NCI-H1436 treated with DMSO at 0.1 percent for 48 hours (cell line): ENCODE measurements around the gene NEK4.

Experiments used
- DNase-seq: peaks from one replicate; lab custom pipeline; 2025; lab: John Stamatoyannopoulos, UW

Gene NEK4

DNA sequence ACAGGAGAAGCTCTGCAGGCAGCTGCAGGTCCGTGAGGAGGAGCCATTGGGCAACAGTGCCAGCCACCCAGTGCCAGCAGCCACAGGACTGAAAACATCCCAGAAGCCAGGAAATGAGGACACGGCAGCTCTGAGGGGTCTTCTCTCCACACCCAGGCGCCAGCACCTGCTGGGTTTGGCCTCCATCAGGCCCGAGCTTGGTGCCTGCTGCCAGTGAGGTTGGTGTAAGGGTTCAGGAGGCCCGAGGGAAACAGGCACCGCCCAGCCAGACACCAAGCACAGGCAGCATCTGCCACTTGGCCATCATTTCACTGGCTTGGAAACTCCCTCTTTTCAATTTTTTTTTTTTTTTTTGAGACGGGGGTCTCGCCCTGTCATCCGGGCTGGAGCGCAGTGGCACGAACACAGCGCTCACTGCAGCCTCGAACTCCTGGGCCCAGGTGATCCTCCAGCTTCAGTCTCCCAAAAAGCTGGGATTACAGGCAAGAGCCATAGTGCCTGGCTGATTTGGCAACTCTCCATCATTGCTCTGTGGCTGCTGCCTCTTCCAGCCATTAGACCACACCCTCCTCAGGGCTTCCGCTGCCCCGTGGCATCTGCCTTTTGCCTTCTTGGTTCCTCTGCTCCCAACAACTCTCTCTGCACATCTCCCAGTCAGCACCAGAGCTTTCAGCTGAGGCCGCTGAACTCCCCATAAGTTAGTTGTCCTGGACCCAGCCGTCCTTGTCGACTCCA lies 22.4 kb upstream of the NEK4 start:
- DNase-seq = no peak

DNA sequence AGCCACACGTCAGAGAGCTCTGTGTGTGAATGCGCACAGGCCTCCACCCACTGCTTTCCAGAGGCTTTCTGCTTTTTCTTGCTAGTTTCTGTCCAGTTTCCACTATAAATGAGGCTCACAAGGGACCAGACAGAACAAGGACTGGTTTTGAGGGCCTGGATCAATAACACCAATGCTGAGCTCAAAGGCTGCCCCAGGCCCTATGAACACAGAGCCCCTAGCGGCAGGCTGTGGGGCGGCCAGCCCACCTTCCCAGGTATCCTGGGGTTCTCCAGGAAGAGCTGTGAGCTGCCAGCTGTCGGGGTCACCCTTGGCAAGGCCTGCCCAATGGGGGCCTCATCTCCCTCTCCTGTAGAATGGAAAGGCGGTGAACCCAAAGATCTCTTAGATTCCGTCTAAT lies 21.7 kb upstream of the NEK4 start:
- DNase-seq = no peak

DNA sequence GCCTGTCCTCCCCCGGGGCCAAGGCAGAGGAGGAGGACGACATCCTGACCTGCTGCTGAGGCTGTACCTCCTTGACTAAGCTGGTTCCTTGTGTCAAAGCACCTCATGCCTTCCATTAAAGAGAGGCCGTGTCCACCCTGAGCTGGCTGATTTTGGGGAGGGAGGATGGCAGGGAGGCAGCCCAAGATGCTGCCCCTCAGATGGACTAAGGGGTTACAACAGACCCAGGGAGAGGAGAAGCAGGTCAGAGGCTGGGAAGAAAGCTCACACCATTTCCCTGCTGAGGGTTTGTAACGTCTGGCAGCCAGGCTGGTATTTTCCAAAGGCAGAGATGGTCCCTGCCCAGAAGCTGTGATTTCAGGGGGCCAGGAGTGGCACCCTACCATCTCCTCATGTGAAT lies 21.2 kb upstream of the NEK4 start:
- DNase-seq = no peak

DNA sequence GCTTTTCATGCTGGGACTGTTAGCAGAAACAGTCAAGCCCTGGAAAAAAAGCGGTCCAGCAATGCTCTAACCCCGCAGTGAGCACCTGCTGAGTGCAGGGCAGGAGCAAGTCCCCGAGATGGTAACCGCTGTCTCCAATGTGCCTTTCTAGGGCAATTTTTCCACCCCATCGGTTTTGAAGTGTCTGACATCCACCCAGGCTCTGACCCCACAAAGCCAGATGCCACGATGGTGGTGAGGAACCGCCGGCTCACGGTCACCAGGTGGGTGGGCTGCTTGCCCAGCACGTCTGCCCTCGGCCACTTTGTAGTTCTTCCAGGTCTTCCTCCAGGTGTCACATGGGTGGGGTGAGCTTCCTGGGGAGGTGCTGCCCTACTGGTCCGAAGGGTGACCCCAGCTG lies 20.6 kb upstream of the NEK4 start:
- no peak for DNase-seq

DNA sequence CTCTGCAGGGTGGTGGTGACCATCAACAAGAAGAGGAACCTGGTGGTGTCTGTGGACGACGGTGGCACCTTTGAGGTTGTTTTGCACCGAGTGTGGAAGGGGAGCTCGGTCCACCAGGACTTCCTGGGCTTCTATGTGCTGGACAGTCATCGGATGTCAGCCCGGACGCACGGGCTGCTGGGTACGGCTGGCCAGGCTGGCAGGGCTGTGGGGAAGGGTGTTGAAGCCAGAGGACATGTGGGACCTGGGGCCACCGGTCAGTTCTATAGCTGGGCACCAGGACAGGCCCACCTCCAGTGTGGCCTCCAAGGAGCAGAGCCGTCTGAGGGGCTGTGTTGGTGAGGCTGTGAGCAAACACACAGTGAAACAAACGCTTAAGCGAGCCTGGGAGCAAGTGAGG lies 20.0 kb upstream of the NEK4 start:
- no peak for DNase-seq

DNA sequence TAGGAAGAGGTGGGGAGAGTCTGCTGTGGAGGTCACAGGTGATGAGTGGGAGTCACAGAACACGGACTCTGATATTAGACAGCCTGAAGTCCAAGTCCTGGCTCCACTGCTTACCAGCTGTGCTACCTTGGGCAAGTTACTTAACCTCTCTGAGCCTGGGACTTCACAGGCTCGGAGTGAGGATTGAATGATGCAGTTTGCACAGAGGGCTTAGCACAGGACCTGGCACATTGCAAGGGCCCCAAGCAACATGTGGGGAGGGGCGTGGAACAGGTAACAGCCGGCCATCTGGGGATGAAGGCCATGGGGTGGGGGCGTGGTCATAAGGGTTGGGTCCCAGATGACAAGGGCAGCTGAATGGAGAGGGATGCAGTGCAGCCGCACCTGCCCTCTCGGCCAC lies 19.6 kb upstream of the NEK4 start:
- DNase-seq = no peak

DNA sequence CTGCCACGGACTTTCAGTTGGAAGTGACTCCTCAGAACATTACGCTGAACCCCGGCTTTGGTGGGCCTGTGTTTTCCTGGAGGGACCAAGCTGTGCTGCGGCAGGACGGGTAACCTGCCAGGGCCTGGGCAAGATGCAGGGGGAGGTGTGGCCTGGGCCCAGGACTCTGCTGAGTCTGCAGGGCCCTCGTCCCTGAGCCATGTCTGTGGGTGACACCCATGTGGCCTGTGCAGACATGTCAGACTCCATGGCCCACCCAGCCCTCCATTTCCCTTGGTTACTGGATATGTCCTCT lies 19.0 kb upstream of the NEK4 start:
- DNase-seq = no peak

DNA sequence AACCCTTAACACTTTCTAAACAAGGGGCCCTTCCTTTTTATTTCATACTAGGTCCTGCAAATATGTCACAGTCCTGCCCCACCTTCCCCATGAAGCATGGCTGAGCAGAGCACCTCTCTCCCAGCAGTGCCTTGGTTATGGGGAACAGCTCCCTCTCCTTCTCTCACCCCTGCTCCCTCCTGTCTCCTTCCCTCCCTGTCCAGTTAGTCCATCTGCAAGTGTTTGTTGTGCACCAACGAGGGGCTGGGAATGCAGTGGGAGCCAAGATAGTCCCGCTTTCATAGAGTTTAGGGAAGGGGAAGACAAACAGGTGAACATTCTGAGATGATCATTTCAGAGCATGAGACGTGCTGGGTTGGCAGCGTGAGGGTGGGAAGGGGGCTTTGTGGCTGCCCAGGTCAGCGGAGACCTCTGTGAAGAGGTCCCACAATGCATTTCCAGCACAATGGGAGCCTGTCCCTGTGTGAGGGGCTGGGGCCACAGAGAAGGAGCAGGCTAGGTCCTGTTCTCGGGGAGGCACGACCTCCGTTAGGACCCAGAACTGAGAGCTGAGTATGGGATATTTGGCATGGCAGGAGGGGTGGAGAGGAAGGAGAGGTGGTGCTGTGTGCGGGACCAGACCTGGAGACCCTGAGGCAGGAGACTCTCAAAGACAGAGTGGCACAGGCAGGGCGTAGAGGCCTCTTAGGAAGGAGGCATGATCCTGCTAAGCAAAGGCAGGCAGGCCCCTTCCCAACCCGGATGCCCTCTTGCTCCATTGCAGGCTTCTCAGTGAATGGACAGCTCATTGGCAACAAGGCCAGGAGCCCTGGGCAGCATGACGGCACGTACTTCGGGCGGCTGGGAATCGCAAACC lies 18.4 kb upstream of the NEK4 start:
- no peak for DNase-seq

DNA sequence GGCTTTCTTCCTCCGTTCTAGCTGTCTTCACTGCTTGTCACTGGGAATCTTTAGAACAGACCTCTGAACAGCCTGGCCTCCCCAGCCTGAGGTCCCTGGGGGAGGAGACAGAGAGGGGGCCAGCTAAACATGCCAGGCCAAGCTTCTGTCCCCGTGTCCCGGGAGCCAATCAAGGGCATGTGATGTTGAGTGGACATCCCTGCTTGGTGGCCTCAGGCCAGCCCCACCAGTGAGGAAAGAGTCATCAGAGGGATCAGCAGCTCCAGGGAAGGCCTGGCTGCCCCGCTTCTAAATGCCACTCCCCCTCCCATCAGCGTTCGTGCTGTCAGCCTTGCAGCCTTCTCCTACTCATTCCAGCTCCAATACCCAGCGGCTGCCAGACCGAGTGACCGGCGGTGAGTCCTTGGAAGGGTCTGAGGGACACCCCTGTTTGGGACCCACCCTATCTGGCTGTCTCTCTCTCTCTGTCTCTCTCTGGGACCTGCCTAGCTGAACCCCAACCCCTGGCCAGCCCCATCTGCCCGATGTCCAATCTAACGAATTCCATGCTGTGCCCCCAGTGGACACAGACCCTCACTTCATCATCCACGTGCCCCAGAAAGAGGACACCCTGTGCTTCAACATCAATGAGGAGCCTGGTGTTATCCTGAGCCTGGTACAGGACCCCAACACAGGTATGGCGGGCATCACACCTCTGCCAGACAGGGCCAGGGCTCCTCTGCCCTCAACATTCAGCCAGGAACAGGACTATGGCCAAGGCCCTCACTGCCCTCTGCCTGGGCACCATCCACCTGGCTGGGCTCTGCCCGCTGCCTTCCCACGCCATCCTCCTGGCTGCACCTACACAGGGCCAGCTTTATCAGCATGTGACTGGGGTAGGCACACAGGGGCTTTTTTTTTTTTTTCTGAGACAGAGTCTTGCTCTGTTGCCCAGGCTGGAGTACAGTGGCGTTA lies 17.2 kb upstream of the NEK4 start:
- DNase-seq = no peak

DNA sequence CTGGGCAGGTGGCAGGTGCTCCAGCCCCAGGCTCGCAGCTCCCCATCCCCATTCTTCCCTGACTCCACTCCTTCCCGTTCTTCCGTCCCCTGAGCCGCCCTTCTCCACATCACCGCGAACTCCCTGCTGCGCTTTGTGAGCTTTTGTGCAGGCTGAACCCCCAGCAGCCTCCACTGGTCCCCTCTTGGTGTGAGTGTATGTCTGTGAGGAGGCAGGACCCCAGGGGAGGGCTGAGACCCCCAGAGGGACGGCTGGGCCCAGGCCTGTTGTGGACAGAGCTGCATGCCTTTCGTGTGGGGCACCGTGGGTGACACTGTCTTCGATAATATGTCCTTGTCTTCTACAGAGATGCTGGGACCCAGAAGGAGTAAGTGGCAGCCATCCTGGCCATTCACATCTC lies 16.5 kb upstream of the NEK4 start:
- DNase-seq = no peak

DNA sequence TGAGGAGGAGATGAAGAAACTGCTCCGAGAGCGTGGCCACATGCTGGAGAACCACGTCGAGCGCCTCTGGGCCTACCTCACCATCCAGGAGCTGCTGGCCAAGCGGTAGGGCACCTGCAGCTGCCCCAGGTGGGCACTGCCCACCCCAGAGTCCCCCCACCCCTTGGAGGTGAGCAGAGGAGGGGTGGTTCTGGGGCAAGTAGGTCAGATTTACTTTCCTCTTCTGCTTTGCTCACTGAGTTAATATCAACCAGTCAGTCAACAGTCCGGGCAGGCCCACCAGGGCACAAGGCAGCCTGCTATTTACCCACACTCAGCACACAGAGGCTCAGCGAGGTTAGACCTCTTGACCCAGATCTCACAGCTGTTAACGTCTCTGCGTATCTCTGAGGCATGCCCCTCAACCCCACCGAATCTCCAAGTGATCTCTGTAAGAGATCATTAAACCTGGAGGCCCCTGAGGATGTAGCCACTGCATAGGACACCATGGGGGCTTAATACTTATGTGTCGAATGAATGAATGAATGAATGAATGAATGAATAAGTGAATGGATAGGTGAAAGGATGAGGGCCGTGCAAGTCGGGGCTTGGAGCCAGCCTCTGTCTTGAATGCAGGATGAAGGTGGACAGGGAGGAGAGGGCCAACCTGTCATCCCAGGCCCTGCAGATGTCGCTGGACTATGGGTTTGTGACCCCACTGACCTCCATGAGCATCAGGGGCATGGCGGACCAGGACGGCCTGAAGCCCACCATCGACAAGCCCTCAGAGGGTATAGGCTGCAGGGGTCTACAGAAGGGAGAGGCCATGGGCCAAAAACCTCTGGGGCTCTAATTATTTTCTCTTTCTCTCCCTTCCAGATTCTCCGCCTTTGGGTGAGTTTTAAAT lies 15.8 kb upstream of the NEK4 start:
- DNase-seq = no peak

DNA sequence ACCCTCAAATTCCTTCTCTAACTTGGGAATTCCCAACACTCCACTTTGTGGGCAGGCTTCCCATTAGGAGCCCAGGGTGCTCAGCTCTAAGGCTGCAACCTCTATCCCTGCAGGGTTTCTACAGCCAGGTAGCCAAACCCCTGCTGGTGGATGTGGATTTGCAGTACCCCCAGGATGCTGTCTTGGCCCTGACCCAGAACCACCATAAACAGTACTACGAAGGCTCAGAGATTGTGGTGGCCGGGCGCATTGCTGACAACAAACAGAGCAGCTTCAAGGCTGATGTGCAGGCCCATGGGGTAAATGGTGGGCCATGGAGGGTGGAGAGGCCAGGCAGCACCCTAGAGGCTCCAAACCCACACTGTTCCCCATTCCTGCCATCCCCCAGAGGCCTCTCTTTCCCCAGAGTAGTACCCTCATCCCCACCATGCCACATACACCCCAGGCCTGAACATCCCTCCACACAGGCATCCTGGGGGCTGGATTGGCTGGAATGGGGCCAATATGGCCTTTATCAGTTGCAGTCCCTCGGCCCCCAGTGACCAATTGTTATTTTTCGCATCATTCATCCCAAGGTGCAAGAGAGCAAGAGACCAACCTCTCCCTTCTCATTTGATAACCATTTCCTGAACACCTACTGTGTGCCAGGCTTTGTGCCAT lies 14.3 kb upstream of the NEK4 start:
- DNase-seq = no peak

DNA sequence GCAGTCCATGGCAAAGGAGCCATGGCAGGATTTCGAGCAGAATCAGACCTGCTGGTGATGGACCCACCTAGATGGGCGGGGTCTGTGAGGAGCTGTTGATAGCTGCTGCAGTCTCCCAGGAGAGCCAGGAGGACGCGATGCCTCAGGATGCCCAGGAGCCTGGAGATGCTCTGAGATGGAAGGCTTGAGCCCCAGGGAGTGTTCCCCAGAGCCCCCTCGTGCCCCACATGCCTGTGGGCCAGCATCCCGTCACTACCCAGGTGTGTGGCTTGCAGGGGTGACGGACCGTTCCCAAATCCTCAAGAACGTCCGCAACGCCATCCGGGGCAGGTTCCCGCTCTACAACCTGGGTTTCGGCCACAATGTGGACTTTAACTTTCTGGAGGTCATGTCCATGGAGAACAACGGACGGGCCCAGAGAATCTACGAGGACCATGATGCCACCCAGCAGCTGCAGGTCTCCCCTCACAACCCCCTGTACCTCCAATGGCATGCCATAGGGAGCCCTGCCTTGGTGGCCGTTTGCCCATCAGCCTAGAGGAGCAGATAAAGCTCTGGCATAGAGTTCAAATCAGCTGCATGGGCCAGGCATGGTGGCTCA lies 13.4 kb upstream of the NEK4 start:
- no peak for DNase-seq

DNA sequence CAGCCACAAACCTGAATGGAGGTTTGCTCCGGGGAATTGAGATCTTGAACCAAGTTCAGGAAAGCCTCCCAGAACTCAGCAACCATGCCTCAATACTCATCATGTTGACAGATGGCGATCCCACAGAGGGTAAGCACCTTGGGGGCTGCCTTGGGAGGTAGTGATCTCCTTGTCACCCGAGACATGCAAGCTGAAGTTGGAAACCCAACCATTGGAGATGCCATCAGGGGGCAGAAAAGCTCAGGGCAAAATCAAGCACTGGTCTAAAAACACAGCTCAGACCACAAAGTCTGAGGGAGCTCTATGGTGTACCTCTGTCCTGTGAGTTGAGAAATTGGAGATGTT lies 12.4 kb upstream of the NEK4 start:
- DNase-seq = no peak

DNA sequence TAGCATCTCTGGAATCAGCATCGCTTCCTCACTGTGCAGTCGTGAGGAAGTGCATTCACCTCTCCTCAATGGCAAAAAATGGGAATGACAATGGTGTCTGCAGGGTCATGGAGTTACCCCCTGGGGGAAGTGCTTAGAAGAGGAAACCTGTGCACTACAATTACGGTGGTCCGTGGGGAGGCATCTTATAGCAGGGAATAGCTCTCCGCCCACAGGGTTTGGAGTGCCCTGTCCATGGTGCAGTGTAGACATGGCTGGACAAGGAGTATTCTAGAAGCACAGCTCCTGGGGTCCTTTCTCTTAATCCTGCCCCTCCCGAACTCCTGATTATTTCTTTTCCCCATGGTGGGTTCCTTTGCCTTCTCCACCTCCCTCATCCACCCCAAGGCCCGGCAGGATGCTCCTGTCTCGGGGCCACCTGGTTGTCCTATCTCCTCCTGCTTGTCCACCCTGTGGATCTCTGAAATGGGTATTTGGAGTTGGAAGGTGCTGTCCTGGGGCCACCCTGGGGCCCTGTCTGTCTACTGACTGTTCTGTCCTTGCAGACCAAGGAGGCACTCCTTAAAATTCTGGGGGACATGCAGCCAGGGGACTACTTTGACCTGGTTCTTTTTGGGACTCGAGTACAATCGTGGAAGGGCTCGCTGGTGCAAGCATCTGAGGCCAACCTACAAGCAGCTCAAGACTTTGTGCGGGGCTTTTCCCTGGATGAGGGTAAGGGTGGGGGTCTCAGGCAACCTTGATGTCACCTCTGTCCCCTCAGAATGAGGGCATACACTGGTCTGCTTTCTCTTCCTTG lies 11.9 kb upstream of the NEK4 start:
- DNase-seq = no peak

DNA sequence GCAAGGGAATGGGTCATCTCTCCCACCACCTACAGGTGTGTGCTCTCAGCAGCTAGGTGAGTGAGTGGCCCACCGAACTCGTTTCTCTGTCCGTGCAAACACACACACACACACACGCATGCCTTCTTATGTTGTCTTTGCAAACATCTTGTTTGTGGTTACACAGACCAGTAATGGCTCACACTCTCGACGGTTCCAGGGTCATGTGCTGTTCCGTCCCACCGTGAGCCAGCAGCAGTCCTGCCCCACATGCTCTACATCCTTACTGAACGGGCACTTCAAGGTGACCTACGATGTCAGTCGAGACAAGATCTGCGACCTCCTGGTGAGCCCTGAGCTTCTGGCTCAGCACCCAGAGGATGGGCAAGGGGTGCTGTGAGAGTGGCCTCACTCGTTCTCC lies 11.0 kb upstream of the NEK4 start:
- no peak for DNase-seq

DNA sequence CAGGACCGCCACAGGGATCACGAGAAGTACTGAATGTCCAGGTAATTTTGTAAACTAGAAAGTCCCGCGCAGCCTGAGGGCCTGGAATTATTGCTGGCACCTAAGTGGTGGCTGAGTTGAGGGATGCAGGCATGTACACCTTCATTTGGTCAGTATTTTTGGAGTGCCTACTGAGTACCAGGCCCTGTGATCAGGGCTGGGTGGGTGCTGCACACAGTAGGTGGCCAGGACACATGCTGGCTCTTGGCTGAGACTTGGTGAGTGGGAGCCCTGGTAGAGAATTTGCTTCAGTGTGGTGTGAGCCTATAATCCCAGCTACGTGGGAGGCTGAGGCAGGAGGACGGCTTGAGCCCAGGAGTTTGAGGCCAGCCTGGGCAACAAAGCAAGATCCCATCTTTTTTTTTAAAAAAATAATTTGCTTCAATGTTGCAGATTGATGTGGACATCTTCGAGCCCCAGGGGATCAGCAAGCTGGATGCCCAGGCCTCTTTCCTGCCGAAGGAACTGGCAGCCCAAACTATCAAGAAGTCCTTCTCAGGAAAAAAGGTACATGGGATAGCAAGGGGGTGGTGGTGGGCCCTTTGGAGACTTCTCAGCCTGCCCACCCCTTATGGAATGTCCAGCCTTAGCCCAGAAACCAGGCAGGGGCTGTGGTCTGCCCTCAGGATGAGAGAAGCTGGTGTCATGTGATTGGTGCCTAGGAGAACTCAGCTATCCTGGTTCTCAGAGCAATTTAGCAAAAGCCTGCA lies 9.3 kb upstream of the NEK4 start:
- no peak for DNase-seq

DNA sequence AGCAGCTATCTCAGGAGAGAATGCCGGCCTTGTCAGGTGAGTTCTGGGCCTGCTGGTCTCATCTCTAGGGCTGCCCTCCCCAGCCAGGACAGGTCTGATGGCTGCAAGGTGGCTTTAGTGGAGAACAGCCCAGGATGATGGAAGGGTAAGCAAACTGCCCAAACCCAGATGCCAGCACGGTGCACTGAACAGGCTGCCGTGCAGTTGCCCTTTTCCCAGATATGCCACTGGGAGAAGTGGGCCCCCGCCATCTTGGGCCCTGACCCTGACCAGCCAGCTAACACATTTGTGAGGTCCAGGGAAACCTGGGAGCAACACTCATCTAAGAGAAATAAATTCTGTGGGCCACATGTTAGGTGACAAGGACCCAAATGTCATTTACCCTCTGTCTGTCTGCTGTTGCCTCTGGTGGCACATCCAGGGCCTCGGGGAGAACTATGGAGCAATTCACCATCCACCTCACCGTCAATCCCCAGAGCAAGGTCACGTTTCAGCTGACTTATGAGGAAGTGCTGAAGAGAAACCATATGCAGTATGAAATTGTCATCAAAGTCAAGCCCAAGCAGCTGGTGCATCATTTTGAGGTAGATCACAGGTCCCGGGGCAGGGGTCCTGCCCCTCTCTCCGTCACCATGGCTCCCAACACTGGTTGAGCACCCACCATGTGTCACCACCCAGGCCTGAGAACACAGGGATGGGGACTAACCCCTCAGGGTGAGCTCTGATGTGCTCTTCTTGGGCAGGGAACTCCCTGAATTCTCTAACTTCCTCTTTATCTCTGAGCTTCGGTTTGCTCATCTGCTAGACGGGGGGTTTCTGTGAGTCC lies 8.5 kb upstream of the NEK4 start:
- DNase-seq = no peak
